HG03135 (cell line): ENCODE measurements around the gene ACTN3.
A peak's percentile ranks its signal among the peaks of the same experiment; 100 is the strongest.
"Not testable (repeated sequence)": the region's sequence is repeated elsewhere in the genome, so short reads cannot be mapped to it uniquely, and the experiment has no call there.

ENCODE experiments used
- ATAC-seq: cut with Tn5 transposase; IDR thresholded peaks from one replicate; pipeline ENCODE4 v1.9.1; 2021; ENCODE audit warnings: mild to moderate bottlenecking, moderate library complexity; ENCODE audit not compliant: unreplicated experiment

ACTN3 gene

DNA sequence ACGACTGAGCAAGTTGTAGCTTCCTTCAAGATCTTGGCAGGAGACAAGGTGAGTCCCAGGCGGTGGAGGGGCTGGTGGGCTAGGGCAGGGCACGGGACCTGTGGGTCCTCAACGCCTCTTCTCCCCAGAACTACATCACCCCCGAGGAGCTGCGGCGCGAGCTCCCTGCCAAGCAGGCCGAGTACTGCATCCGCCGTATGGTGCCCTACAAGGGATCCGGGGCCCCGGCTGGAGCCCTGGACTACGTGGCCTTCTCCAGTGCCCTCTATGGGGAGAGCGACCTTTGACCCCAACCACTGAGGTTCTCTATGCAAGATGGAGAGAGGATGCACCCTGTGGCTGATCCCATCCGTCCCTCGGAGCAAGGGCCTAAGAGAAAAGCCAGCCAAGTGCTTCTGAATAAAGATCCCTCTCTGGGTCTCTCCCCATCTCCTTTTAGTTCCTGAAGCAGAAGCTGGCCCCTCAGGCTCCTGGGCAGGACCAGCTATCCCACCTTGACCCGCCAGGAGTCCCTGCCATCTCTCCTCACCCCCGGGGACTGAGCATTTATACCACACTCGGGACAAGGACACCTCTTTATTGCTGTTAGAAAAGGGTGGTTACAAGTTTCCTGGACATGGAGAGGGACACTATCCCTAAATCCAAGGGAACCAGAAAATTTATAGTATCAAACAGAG, 16.3 kb downstream of the ACTN3 start:
- ATAC-seq: no peak

- ATAC-seq: no peak
Observed at GRCh38 chr11:66563832-66564231, 17.1 kb downstream of the ACTN3 start.

GRCh38 chr11:66564538-66564937, 17.8 kb downstream of the ACTN3 start:
- ATAC-seq: no peak

GRCh38 chr11:66564984-66565383, 18.3 kb downstream of the ACTN3 start:
- ATAC-seq: no peak

GRCh38 chr11:66566221-66566620, 19.5 kb downstream of the ACTN3 start:
- no peak for ATAC-seq

GRCh38 chr11:66567787-66568123, 21.1 kb downstream of the ACTN3 start:
- no peak for ATAC-seq

DNA sequence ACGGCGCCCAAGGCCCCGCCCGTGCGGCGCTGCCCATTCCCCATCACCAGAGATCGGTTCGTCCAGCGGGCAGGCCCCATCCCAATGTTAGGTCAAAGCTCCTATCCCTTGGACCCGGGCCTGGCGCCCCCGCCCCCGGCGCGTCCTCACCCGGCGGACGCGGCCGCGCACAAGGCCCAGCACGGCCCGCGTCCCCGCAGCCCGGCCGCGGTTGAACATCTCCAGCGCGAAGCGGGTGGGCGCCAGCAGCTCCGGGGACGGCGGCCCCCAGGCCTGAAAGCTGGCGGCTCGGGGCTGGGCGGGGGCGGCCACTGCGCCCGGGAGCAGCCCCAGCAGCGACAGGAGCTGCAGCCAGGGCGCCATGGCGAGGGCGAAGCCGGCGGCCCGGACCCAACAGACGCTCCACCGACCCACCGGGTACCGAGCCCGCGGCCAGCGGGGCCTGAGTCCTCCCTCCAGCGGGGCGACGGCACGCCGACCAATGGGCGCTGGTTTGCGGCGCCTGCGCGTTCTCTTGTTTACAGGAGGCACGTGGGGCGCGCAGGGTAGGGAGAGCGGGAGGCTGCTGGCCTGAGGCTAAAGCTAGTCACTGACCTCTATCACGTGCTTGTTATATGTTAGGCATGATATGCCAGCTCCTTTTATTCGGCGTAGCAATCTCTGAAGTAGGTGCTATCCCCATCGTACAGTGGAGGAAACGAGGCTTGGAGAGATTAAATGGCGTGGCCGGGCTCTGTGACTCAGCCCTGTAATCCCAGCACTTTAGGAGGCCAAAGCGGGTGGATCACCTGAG, 21.6 kb downstream of the ACTN3 start, which contains the start of gene CTSF:
Gene CTSF (minus strand): TSS at position 483 of the 793 bp plus-strand sequence. CDS start 120 bp downstream, at position 363.
- no peak for ATAC-seq

DNA sequence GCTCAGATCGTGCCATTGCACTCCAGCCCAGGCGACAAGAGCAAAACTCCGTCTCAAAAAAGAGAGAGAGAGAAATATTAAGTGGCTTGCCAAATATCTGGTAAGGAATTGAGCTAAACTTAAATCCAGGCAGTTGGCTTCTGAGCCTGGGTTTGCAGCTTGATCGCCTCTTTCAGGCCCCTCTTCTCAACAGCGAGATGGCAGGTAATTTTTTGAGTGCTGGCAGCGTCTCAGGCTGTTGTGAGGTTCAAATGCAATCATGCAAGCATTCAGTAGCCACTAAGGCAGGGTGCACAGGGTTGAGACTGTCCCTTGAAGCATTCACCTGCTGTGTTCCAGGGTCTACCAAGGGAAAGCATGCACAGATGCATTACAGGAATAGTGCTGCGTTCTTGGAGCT, 22.4 kb downstream of the ACTN3 start:
- ATAC-seq: no peak

DNA sequence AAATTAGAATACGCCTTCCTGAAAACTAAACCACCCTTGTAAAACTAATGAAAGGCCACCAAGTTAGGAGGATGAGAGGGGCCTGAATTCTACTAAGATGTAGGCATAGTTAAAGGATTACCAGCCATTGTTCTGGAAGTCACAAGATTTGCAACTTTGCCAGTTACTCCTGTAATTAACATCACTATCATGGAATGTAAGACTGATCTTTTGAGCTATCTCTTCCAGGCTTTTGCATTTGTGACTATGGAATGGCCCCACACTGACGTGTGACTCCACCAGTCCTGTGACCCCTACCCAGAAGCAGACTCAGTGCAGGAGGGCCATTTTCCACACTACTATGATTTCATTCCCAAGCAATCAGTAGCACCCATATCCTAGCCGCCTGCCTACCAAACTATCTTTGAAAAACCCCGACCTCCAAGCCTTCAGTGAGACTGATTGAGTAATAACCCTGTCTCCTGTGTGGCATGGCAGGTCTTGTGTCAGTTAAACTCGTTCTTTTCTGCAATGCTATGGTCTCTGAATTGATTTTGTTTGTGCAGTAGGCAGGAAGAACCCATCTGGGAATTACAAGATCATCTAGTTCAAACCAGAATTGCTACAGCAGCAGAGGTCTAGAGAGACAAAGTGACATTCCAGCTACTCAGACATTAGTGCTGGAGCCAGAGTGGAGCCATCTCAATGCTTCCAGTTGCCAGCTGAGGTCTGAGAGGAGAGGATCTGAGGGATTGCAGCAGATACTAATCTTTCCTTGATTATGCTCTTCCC, 23.6 kb downstream of the ACTN3 start:
- no peak for ATAC-seq

- no peak for ATAC-seq
Observed at GRCh38 chr11:66570850-66571180, 24.1 kb downstream of the ACTN3 start.

DNA sequence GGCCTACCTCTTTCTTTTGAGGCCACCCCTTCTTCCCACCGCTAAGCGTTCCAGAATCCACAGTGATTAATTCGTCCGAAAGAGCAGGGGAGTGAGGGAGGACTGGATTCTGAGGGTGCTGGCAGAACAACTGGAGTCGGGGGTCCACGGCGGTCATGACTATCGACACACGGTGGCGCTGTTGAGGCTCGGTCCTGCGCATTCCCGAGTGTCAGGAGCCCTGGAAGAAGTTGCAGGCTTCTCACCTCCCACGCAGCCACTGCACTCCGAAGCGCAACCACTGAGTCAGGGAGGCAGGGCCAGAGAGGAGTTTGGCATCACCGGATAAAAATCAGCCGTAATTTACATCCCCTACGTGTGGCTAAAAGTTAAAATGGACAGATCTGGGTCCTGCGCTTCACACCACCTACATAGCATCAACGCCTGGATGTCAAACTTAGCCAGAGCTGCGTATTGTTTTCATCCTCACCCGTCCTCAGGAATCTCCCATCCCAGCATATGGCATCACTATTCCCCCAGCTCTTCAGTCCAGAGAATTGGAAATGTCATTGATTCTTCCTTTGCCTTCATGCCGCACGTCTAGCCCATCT, 32.4 kb downstream of the ACTN3 start:
- no peak for ATAC-seq

- ATAC-seq: no peak
Observed at GRCh38 chr11:66580803-66581202, 34.1 kb downstream of the ACTN3 start.

DNA sequence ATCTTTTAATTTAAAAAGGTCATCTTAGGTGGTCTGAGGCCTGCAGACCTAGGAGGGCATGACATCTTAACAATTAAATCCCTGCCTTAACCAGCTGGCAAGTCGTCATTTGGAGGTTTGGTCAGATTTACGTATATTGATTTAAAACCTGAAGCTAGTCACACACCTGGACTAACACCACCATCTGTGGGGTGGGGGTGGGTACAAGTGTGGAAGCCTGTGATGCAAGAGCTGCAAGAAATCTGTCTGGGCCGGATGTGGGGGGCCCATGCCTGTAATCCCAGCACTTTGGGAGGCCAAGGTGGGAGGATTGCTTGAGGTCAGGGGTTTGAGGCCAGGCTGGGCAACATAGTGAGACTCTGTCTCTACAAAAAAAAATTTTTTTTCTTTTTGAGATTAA, 34.6 kb downstream of the ACTN3 start:
- no peak for ATAC-seq

DNA sequence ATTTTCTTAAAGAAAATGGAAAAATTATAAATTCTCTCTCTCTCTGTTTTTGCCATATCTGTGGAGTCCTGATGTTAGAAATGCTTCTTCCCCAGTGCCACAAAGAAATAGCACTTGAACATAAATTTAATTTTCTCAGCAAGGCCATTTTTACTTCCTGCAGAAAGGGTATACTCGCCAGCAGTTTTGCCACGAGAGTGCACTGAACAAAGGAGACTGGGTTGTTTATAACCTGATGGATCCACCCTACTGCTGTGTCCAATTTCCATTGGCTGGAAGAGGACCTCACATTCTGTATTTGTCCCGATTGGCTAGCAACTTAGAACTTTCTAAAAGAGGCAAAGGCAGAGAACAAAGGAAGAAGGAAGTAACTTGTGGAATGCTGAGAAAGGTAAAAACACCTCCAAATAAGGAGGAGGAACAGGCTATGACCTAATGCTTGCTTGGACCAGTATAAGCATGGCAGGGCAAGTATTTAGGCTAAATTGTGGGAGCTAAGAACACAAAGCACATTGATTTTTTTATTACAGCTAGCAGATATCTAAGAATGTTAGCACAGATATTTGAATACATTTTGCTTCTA, 36.0 kb downstream of the ACTN3 start:
- not testable (repeated sequence) for ATAC-seq

GRCh38 chr11:66585447-66585846, 38.7 kb downstream of the ACTN3 start:
- ATAC-seq: not testable (repeated sequence)

DNA sequence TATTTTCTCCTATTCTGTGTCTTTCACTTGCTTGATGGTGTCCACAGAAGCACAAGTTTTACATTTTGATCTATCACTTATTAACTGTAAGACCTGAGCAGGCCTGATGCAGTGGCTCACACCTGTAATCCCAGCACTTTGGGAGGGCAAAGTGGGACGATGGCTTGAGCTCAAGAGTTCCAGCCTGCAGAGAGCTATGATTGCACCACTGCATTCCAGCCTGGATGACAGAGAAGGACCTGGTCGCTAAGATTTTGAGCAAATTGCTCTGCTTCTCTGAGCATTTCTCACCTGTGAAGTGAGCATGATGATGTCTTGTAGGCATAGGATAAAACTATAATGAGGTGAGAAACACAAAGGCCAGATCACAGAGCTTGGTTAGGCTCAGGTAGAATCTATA, 39.4 kb downstream of the ACTN3 start:
- no peak for ATAC-seq

DNA sequence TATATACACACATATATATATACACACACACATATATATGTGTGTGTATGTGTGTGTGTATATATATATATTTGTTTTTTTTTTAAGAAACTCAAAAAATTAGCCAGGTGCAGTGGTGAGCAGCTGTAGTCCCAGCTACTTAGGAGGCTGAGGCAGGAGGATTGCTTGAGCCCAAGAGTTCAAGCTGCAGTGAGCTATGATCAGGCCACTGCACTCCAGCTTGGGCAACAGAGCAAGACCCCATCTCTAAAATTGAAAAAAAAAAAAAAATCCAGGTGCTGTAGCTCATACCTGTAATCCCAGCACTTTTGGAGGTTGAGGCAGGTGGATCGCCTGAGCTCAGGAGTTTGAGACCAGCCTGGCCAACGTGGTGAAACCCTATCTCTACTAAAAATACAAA, 42.6 kb downstream of the ACTN3 start:
- not testable (repeated sequence) for ATAC-seq

DNA sequence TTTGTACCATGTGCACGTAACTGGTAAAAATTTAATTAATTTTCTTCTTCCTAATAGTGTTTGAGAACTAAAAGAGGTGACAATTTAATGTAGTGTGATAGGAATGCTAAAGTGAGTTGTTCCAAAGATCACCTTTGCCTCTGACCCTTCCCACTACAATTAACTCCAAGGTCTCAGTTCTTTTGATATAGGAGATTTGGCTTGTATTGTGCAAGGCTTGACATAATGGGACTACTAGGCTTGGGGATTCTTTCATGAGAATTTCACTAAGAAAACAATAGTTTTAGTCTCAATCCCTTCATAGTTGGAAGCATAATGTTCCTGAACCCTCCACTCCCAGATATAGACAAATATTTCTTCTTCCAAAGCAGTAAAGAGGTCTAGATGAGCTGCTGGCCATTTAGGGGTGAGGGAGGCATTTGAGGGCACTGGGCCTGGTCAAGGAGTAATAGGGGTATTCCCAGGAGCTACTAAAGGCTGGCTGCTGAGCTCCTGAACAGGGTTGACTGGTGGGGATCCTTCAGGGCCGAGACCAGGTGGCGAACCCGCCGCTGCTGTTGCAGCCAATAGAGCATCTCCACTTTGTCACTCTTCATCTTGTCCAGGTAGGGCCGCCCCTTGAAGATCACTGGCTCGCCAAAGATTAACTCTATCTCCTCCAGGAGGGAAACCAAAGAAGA, 43.4 kb downstream of the ACTN3 start:
- no peak for ATAC-seq

GRCh38 chr11:66591175-66591574, 44.5 kb downstream of the ACTN3 start:
- ATAC-seq: no peak

DNA sequence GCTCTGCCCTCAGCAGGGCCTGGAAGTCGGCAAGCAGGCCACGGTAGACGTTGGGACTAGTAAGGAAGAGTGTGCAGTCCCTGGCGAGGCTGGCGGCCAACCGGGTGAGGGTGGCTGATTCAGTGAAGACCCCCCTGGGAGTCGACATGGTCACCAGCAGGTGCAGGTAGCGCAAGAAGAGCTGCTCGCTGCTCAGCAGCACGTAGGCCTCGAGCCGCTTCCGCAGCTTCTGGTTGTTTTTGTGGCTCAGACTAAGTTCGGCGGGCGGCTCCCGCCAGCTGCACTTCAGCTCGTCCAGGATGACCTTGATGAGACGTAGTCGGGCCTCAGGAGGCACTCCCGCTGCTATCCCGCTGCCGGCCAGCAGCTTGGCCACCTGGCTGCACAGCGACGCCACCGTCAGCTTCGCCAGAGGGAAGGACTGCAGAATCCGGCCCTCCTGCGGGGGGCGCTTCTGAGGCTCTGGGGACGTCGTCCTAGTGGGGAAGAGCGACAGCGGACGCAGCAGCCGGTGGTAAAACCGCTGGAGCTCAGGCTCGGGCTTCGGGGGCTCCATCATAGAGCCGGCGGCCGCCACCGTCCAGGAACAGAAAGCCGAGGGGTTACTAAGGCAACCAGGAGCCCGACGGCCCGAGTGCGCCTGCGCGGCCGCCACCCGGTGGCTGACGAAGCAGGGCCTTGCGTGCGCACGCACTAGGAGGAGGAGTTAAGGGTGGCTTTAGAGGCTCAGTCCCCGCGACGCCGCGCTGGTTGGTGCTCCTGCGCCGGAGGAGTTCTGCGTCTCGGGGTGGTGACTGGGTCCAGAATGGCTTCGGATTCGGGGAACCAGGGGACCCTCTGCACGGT, 46.0 kb downstream of the ACTN3 start, which contains the start of the genes CCDC87 and CCS:
Gene CCDC87 (minus strand): TSS at position 607 of the 846 bp plus-strand sequence. CDS start 48 bp downstream, at position 559.
Gene CCS (plus strand): TSS at position 729 of the 846 bp plus-strand sequence. CDS start 77 bp downstream, at position 806.
- ATAC-seq: peak; percentile 87
